Measurements from ENCODE around the gene COLEC11.
"Not testable (repeated sequence)": the region's sequence is repeated elsewhere in the genome, so short reads cannot be mapped to it uniquely, and the experiment has no call there.

Gene COLEC11

DNA sequence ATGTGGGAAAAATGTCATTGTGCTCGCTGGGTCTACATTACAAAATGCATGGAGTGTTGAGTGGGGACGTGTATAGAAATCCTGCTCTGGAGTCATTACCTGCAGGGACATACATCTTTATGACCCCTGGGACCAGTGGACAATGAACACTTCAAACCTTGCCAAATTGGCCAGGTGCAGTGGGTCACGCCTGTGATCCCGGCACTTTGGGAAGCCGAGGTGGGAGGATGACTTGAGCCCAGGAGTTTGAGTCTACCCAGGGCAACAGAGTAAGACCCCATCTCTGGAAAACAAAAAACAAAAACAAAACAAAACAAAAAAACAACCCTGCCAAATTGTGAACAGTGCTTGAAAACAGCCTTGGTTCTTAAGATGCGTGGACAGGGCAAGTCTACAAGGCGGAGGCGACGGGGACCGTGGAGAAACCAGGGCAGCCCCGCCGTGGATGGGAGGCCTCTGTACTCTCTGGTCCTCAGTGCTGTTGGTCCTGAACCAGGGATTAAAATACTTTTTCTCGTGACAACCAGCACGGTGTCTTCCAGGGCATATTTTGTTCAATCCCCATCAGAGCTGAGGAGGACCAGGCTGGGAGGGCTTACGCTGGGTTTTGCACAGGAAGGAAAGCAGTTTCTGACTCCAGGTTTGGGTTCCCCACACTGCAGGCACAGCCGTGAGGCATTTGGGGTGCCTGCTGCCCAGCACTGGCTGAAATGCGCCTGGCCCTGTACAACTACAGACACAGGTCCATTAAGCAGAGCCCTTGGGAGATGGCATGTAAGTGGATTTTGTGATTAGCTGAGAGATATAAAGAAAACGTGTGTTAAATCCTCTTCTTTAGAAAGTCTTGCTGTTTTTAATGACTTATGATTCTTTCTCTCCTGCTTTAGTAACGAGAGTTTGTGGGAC is 13.7 kb downstream of the COLEC11 start:
- Mint-ChIP-seq H3K4me3 (no peak overlapping the region), H3K9me3 (no peaks in the 10 kb centered on the region), H3K36me3 (no peaks in the 10 kb centered on the region), H3K4me1 (peaks cover 4% of the 10 kb centered on the region), H3K27ac (no peak overlapping the region)
- DNase-seq (ENCODE audit: low spot score in 2 of 2) (no peak), ATAC-seq (no peak)

DNA sequence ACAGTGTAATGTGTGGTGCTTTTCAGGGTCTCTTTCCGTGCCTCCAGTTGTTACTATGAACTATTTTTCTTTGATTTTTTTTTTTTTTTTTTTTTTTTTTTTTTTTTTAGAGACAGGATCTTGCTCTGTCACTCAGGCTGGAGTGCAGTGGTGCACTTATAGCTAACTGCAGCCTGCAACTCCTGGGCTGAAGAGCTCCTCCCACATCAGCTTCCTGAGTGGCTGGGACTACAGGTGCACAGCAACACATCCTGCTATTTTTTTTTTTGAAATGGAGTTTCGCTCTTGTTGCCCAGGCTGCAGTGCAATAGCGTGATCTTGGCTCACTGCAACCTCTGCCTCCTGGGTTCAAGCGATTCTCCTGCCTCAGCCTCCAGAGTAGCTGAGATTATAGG is 14.4 kb downstream of the COLEC11 start:
- H3K9me3 Mint-ChIP-seq; H3K36me3 Mint-ChIP-seq; H3K4me3 Mint-ChIP-seq; H3K4me1 Mint-ChIP-seq; ATAC-seq; DNase-seq (ENCODE audit: low spot score in 2 of 2); H3K27ac Mint-ChIP-seq: not testable (repeated sequence)

DNA sequence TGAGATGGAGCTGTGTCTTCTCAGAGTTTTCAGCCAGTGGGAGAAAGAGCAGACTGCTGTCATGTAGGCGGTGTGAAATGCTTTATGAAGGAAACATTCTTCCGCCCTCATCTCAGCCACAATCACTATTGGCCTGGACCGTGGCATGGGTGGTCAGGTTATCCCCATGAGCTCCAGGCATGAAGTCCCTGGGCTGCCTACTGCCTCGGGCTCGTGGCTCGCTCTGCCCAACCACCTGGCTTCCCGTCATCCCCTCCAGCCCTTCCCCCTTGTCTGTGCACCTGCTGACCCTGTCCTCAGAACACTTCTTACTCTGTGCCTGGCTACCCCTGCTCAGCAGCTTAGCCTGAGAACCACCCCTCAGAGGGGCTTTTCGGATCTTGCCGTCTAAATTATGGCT is 15.5 kb downstream of the COLEC11 start:
- Mint-ChIP-seq H3K4me3 (no peak overlapping the region), H3K9me3 (no peaks in the 10 kb centered on the region), H3K36me3 (no peaks in the 10 kb centered on the region), H3K4me1 (no peaks in the 10 kb centered on the region), H3K27ac (no peak overlapping the region)
- no peak for DNase-seq (ENCODE audit: low spot score in 2 of 2)
- ATAC-seq = peak; percentile 12

DNA sequence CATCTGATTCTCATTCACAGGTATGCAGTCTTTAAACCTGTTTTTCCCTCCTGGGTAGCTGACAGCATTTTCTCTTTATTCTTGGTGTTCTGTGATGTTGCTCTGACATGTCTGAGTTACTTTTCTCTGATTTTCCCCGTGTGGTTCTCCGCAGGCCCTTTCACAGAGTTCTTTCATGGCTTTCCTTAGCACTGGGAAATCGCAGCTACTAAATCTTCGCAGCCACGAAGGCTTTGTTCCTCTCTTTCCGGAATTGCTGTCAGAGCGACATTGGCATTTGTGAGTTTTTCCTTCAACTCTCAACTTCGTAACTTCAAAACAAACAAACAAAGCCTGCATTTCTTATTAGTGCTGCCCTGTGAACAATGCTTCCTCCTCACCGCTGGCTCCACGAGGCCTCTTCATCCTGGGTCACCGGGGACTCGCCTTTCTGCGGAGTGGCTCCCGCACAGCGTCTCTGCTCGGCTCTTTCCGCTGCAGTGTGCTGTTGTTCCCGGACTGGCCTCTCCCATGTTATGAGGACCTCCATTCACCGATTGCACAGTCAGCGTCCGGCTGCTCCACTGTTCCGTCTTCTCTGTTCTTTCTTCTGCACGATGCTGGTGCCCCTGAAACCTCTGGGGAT is 16.1 kb downstream of the COLEC11 start:
- no peaks in the 10 kb centered on the region for H3K36me3 Mint-ChIP-seq
- H3K27ac Mint-ChIP-seq = no peak overlapping the region
- ATAC-seq = no peak

DNA sequence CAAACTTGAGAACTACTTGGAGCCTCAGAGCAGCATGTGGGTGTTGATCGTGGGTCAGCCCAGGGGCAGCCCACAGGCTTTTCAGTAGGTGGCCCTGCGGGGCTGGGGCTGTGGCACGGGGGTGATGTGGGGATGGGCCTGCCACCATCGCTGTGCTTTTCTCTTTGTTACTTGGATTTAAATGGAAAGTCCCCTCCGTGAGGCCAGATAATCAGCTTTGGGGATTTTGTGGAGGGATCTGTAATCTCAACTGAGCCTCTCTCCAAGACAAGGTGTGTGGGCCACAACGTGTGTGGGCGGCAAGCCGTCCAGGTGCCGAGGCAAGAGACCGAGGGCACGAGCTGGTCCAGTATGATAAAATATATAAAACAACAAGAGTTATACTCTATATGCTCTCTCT is 16.7 kb downstream of the COLEC11 start:
- no peaks in the 10 kb centered on the region for H3K9me3 Mint-ChIP-seq
- DNase-seq (ENCODE audit: low spot score in 2 of 2) (no peak), ATAC-seq (no peak)
- no peaks in the 10 kb centered on the region for H3K36me3 Mint-ChIP-seq
- H3K27ac Mint-ChIP-seq = no peak overlapping the region
- H3K4me1 Mint-ChIP-seq = no peaks in the 10 kb centered on the region
- H3K4me3 Mint-ChIP-seq = no peak overlapping the region

More for the DNA sequence above, 16.1 kb downstream of the COLEC11 start:
- H3K9me3 Mint-ChIP-seq = no peaks in the 10 kb centered on the region
- H3K4me1 Mint-ChIP-seq = no peaks in the 10 kb centered on the region
- no peak for DNase-seq (ENCODE audit: low spot score in 2 of 2)
- H3K4me3 Mint-ChIP-seq = no peak overlapping the region

DNA sequence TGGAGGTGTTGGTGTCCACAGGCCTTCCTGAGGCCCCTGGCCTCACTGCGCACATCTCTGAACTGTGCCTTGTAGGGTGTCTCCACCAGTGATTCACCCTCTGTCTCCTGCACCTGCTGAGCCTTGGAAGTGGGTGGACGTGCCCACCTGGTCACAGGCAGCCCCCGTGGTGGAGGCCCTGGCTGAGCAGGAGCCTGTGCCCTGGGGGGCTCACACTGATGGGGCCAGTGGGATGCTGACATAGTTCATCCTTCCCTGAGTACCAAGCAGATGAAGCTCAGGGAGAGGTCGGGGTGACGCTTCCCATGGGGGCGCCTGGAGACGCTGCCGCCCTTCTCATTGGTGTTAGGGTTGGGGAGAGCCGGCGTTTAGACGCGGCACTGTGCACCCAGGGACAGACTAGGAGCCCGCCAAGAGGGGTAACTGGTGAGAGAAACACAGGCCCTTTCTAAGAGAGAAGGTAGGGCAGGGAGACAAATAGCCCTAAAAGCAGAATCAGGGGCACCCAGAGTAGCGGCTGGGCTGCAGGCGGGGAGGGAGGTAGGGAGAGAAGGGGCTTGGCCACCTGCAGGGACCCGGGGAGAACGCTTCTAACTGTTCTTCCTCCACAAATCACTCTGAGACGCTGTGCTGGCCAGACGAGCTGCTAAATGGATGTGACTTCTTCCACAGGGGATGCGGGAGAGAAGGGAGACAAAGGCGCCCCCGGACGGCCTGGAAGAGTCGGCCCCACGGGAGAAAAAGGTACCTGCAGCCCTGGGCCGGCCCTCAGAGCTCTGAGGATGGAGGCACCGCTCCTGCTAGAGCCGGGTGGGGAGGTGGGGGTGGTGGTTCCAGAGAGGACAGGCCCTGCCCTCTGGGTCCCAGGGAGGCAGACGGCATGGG is 18.0 kb downstream of the COLEC11 start:
- no peaks in the 10 kb centered on the region for H3K9me3 Mint-ChIP-seq
- H3K36me3 Mint-ChIP-seq = no peaks in the 10 kb centered on the region
- no peak overlapping the region for H3K4me3 Mint-ChIP-seq
- DNase-seq (ENCODE audit: low spot score in 2 of 2) (no peak), ATAC-seq (no peak)
- no peak overlapping the region for H3K27ac Mint-ChIP-seq
- H3K4me1 Mint-ChIP-seq = no peaks in the 10 kb centered on the region

DNA sequence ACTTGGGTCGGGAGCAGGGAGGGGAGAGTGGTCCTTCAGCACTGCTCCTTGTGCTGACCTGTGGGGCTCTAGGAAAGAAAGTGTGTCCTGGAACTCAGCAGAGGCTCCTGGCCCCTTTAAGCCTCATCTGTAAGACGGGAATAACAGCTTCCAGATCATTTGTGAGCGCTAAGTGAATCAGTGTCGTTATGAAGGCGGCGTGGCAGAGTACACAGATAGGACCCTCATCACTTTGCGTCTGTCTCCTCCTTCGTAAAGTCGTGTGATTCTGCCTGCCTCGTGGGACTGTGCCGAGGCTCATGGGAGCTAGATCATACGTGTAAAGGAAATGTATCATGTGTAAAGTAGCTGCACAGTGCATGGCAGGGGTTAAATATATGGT is 18.6 kb downstream of the COLEC11 start:
- DNase-seq (ENCODE audit: low spot score in 2 of 2) = no peak
- no peak overlapping the region for H3K27ac Mint-ChIP-seq

DNA sequence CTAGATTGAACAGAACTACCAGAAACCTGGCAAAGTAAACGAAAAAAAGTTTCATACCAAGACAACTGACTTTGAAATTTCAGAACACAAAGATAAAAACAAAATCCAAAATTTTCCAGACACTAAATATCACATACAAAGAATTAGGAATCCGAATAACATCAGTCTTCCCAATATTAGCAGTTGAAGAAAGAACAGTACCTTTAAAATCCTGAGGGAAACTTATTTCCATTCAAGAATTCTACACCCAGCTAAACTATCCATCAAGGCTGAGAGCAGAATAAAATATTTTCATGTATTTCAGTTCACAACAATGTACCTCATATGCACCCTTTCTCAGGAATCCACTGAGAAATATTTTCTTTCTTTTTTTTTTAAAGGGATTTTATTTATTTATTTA is 19.8 kb downstream of the COLEC11 start:
- H3K4me3 Mint-ChIP-seq, H3K36me3 Mint-ChIP-seq: not testable (repeated sequence)

More for the DNA sequence above, 18.6 kb downstream of the COLEC11 start:
- Mint-ChIP-seq H3K4me3 (no peak overlapping the region), H3K9me3 (no peaks in the 10 kb centered on the region), H3K36me3 (no peaks in the 10 kb centered on the region), H3K4me1 (no peaks in the 10 kb centered on the region)
- no peak for ATAC-seq

DNA sequence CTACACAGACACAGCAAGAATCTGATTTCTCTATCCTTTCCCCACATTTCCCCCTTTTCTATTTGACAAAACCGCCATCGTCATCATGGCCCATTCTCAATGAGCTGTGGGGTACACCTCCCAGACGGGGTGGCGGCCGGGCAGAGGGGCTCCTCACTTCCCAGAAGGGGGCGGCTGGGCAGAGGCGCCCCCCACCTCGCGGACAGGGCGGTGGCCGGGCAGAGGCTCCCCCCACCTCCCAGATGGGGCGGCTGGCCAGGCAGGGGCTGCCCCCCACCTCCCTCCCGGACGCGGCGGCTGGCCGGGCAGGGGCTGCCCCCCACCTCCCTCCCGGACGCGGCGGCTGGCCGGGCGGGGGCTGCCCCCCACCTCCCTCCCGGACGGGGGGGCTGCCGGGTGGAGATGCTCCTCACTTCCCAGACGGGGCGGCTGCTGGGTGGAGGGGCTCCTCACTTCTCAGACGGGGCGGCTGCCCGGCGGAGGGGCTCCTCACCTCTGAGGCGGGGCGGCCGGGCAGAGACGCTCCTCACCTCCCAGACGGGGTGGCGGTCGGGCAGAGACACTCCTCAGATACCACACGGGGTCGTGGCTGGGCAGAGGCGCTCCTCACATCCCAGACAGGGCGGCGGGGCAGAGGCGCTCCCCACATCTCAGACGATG is 20.8 kb downstream of the COLEC11 start:
- H3K4me1 Mint-ChIP-seq; DNase-seq (ENCODE audit: low spot score in 2 of 2); H3K4me3 Mint-ChIP-seq; H3K9me3 Mint-ChIP-seq; H3K27ac Mint-ChIP-seq; H3K36me3 Mint-ChIP-seq; ATAC-seq: not testable (repeated sequence)

More for the DNA sequence above, 19.8 kb downstream of the COLEC11 start:
- not testable (repeated sequence) for H3K27ac Mint-ChIP-seq; H3K4me1 Mint-ChIP-seq; ATAC-seq; DNase-seq (ENCODE audit: low spot score in 2 of 2); H3K9me3 Mint-ChIP-seq

DNA sequence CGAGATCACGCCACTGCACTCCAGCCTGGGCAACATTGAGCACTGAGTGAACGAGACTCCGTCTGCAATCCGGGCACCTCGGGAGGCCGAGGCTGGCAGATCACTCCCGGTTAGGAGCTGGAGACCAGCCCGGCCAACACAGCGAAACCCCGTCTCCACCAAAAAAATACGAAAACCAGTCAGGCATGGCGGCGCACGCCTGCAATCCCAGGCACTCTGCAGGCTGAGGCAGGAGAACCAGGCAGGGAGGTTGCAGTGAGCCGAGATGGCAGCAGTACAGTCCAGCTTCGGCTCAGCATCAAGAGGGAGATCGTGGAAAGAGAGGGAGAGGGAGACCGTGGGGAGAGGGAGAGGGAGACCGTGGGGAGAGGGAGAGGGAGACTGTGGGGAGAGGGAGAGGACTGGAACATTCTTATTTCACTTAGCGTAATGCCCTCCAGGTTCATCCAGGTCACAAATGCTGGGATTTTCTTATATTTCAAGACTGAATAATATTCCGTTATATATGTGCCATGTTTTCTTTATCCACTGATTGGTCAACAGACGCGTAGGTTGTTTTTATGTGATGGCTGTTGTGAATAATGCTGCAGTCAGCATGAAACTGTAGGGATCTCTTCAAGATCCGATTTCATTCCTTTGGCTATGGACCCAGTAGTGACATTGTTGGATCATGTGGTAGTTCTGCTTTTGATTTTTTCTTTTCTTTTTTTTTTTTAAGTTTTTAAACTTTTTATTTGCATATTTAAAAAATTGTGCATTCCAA is 21.7 kb downstream of the COLEC11 start:
- not testable (repeated sequence) for H3K9me3 Mint-ChIP-seq; H3K27ac Mint-ChIP-seq; H3K4me1 Mint-ChIP-seq; ATAC-seq; DNase-seq (ENCODE audit: low spot score in 2 of 2); H3K36me3 Mint-ChIP-seq; H3K4me3 Mint-ChIP-seq

DNA sequence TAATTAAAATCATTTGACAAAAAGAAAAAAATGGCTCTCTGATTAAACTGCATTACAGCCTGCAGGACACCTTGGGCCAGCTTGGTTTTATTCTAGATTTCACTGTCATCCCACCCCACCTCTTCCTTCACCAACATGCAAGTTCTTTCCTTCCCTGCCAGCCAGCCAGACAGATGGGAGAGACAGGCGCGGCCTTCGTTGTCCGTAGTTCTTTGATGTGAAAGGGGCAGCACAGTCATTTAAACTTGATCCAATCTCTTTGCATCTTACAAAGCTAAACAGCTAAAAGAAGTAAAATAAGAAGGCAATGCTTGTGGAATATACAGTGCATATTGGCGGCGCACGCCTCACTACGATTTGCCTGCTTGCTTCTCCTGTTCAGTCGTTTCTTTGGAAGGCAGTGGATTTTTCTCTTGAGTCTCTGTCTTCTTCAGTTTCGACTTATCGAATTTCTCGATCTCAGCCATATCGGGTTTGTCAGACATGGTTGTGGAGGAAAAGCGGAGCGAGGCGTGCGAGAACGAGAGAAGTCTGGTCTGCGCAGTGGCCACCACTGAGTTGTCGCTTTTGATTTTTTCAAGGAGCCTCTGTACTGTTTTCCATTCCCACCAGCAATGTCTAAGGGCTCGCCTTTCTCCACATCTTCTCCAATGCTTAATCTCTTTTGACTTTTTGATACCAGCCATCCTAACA is 22.4 kb downstream of the COLEC11 start:
- ATAC-seq (no peak), DNase-seq (ENCODE audit: low spot score in 2 of 2) (no peak)
- H3K4me3 Mint-ChIP-seq = no peak overlapping the region
- H3K9me3 Mint-ChIP-seq = no peaks in the 10 kb centered on the region
- H3K4me1 Mint-ChIP-seq = no peaks in the 10 kb centered on the region
- H3K36me3 Mint-ChIP-seq = no peaks in the 10 kb centered on the region
- H3K27ac Mint-ChIP-seq = no peak overlapping the region

DNA sequence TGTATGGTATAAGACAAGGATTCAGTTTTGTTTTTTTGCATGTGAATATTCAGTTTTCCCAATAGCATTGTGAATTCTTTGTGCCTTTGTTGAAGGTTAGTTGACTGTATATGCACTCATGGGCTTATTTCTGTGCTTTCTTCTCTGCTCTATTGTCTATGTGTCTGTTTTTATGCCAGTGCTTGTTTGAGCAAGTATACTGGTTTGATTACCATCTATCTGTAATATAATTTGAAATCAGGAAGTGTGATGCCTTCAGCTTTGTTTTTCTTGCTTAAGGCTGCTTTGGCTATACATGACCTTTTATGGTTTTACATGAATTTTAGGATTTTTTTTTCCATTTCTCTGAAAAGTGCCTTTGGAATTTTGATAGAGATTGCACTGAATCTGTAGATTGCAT is 23.5 kb downstream of the COLEC11 start:
- no peak for DNase-seq (ENCODE audit: low spot score in 2 of 2)
- no peak overlapping the region for H3K27ac Mint-ChIP-seq
- ATAC-seq = no peak

DNA sequence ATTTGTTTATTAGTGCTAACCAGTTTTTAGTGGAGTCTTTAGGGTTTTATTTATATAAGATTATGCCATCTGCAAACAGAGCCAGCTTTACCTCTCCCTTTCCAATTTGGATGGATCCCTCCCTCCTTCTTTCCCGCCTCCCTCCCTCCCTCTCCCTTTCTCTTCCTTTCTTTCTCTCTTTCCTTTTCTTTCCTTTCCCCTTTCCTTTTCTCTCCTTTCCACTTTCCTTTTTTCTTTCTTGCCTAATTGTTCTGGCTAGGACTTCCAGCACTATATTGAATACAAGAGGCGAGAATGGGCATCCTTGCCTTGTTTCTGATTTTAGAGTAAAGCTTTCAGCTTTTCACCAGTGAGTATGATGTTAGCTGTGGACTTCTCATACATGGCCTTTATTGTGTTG is 24.1 kb downstream of the COLEC11 start:
- no peak overlapping the region for H3K4me3 Mint-ChIP-seq
- ATAC-seq = no peak
- H3K4me1 Mint-ChIP-seq = no peaks in the 10 kb centered on the region
- no peak for DNase-seq (ENCODE audit: low spot score in 2 of 2)
- H3K36me3 Mint-ChIP-seq = no peaks in the 10 kb centered on the region
- no peak overlapping the region for H3K27ac Mint-ChIP-seq
- no peaks in the 10 kb centered on the region for H3K9me3 Mint-ChIP-seq

More for the DNA sequence above, 23.5 kb downstream of the COLEC11 start:
- Mint-ChIP-seq H3K36me3 (no peaks in the 10 kb centered on the region), H3K4me3 (no peak overlapping the region), H3K4me1 (no peaks in the 10 kb centered on the region), H3K9me3 (no peaks in the 10 kb centered on the region)

DNA sequence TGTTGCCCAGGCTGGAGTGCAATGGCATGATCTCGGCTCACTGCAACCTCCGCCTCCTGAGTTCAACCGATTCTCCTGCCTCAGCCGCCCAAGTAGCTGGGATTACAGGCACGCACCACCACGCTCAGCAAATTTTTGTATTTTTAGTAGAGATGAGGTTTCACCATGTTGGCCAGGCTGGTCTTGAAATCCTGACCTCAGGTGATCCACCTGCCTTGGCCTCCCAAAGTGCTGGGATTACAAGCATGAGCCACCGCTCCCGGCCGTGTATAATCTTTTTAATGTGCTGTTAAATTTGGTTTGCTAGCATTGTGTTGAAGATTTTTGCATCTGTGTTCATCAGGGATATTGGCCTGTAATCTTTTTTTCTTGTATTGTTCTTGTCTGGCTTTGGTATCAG is 24.7 kb downstream of the COLEC11 start:
- H3K27ac Mint-ChIP-seq; H3K36me3 Mint-ChIP-seq; H3K4me1 Mint-ChIP-seq; DNase-seq (ENCODE audit: low spot score in 2 of 2); ATAC-seq; H3K4me3 Mint-ChIP-seq; H3K9me3 Mint-ChIP-seq: not testable (repeated sequence)
